Retinal pigment epithelial cell (primary cell): ENCODE measurements around the gene MLLT10.

Source experiments
- DNase-seq: peaks from one replicate; pipeline ENCODE4 v3.0.0-alpha.2; 2010; ENCODE audit warnings: low read depth
- H3K4me3 ChIP-seq: 2 replicates; pipeline ENCODE4 v1.5.1; 2011; ENCODE audit warnings: mild to moderate bottlenecking, low read length, control low read depth, moderate library complexity
- CTCF ChIP-seq: conservative IDR thresholded peaks from 2 replicates; pipeline ENCODE4 v1.5.1; 2011; ENCODE audit warnings: low read depth, low read length, control low read depth, inconsistent platforms

Gene MLLT10

GRCh38 chr10:21747809-21748208 lies 213.8 kb downstream of the MLLT10 start:
- H3K4me3 ChIP-seq = no peak overlapping the region
- TF ChIP-seq CTCF = no peak
- DNase-seq = no peak

DNA sequence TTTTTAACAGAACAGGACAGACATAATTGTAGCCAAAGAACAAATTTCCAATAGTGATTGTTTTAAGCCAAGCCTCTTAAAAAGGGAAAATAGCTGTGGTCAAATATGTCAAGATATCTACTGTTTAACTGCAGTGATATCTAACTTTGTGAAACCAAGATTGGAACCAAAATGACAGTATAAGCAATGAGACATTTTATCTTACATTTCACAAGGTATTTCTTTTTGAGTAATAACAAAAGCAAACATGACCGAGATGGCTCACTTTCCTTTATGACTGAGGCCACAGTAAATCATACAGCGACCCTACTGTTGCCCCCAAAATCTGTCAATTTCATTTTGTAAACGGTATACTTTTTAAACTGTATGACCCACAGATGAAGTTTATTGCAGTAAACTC lies 215.8 kb downstream of the MLLT10 start:
- TF ChIP-seq CTCF = no peak
- no peak for DNase-seq
- H3K4me3 ChIP-seq = no peak overlapping the region

- no peak overlapping the region for H3K4me3 ChIP-seq
- DNase-seq = no peak
Observed at GRCh38 chr10:21750424-21750823, 216.4 kb downstream of the MLLT10 start.

GRCh38 chr10:21751341-21752310 lies 217.6 kb downstream of the MLLT10 start:
- DNase-seq = no peak
- TF ChIP-seq CTCF = no peak
- no peak overlapping the region for H3K4me3 ChIP-seq

More at GRCh38 chr10:21750424-21750823, 216.4 kb downstream of the MLLT10 start:
- TF ChIP-seq CTCF = no peak

DNA sequence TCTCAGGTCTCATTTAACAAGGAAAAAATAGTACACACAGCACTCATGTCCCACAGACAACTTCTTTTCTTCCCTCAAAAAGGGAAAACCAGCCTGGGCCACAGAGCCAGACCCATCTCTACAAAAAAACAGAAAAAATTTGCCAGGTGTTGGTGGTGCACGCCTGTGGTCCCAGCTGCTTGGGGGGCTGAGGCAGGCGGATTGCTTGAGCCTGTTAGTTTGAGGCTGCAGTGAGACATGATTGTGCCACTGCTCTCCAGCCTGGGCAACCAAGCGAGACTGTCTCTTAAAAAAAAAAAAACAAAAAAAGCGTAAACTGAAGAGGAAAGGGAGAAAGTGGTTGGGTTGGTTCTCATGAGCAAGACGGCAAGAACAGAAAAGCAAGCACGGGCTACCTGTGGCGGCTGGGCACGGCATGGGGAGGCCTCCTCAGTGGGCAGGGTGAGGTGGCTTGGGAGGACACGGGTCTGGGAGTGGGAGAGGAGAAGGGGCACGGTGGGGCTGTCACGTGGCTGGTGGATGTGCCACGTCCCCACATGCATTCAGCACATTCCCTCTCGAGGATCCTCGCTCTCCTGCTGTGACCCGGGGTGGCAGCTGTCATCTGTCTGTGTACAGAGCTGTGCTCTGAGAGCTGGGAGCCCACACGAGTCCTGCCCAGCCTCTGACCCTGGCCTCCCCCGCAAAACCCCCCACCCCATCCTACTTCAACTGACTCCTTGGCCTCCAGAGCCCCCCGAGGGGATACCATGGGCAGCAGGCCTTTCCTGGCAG lies 219.7 kb downstream of the MLLT10 start:
- no peak overlapping the region for H3K4me3 ChIP-seq
- no peak for TF ChIP-seq CTCF
- no peak for DNase-seq

GRCh38 chr10:21754410-21755011 lies 220.5 kb downstream of the MLLT10 start:
- no peak for DNase-seq
- no peak for TF ChIP-seq CTCF
- H3K4me3 ChIP-seq = no peak overlapping the region
